ENCODE results near the gene NAA20. TPM values are rescaled to one million over a fixed set of nuclear protein-coding genes. Genes with fewer than 3 reads are reported as not detected.

Gene NAA20
- total and polyA plus RNA-seq, 2 of the 13 experiments (the other 11 are each of a cell fraction or from before 2014, with no cell fraction given) = 81.9 to 82.8 TPM

- TF ChIP-seq ZNF747 (CRISPR knock-in tag; IDR thresholded peaks at IDR 0.05; ENCODE audit: borderline replicate concordance) (no peak), ZNF687 (CRISPR knock-in tag; IDR thresholded peaks at IDR 0.05) (no peak), CENPBD1 (CRISPR knock-in tag; IDR thresholded peaks at IDR 0.05; ENCODE audit: borderline replicate concordance, low read depth) (no peak), GABPB1 (CRISPR knock-in tag; IDR thresholded peaks at IDR 0.05) (no peak), ZNF275 (CRISPR knock-in tag; IDR thresholded peaks at IDR 0.05; ENCODE audit: borderline replicate concordance) (no peak), NFAT5 (CRISPR knock-in tag; IDR thresholded peaks at IDR 0.05) (no peak), ATF3 (CRISPR knock-in tag; IDR thresholded peaks at IDR 0.05) (no peak), PAX8 (CRISPR knock-in tag; IDR thresholded peaks at IDR 0.05; ENCODE audit: borderline replicate concordance) (no peak), FOXM1 (CRISPR knock-in tag; IDR thresholded peaks at IDR 0.05) (no peak), FOXK2 (IDR thresholded peaks at IDR 0.05) (no peak), ZBTB44 (CRISPR knock-in tag; IDR thresholded peaks at IDR 0.05) (0 out of 2 replicates have a peak, but pooled peaks have one; percentile 19), MTF2 (CRISPR knock-in tag; IDR thresholded peaks at IDR 0.05; ENCODE audit: borderline replicate concordance) (no peak), CENPX (CRISPR knock-in tag; IDR thresholded peaks at IDR 0.05) (no peak), CSRNP1 (CRISPR knock-in tag; IDR thresholded peaks at IDR 0.05) (peak; percentile 52; the same call in 1 of the 2 replicates), ZNF234 (CRISPR knock-in tag; conservative IDR thresholded peaks at IDR 0.05) (no peak)
Observed at GRCh38 chr20:20051767-20052073, 34.6 kb downstream of the NAA20 start (continued).
